H9 (cell line): ENCODE data around the gene PLXND1. TPM values are rescaled to one million over a fixed set of nuclear protein-coding genes. Genes with fewer than 3 reads are reported as not detected.

Experiments
- DNase-seq: peaks from one replicate; pipeline ENCODE4 v3.0.0-alpha.2; 2017
- H2AFZ ChIP-seq: one replicate; pipeline ENCODE4 v1.6.1; 2013; ENCODE audit warnings: mild to moderate bottlenecking, low read length, control low read depth, moderate library complexity
- H2AK5ac ChIP-seq: 2 replicates; pipeline ENCODE4 v1.6.1; 2013; ENCODE audit warnings: low read length, control low read depth, mixed read lengths; ENCODE audit not compliant: insufficient read length
- H2BK120ac ChIP-seq: one replicate; pipeline ENCODE4 v1.6.1; 2013; ENCODE audit warnings: low read depth, mild to moderate bottlenecking, low read length, control low read depth, inconsistent platforms; ENCODE audit not compliant: poor library complexity, severe bottlenecking
- H2BK12ac ChIP-seq: 2 replicates; pipeline ENCODE4 v1.6.1; 2013; ENCODE audit warnings: low read length, control low read depth, mixed read lengths, low read depth; ENCODE audit not compliant: insufficient read length
- H2BK15ac ChIP-seq: 2 replicates; pipeline ENCODE4 v1.6.1; 2013; ENCODE audit warnings: low read depth, low read length, control low read depth
- H2BK20ac ChIP-seq: one replicate; pipeline ENCODE4 v1.6.1; 2013; ENCODE audit warnings: low read depth, mild to moderate bottlenecking, low read length, control low read depth, inconsistent platforms; ENCODE audit not compliant: poor library complexity, severe bottlenecking
- H2BK5ac ChIP-seq: 2 replicates; pipeline ENCODE4 v1.6.1; 2013; ENCODE audit warnings: low read length, control low read depth, mixed read lengths; ENCODE audit not compliant: insufficient read length
- H3K14ac ChIP-seq: 2 replicates; pipeline ENCODE4 v1.6.1; 2013; ENCODE audit warnings: low read length, control low read depth; ENCODE audit not compliant: insufficient read depth
- H3K18ac ChIP-seq: 2 replicates; pipeline ENCODE4 v1.6.1; 2013; ENCODE audit warnings: low read depth, mild to moderate bottlenecking, mixed read lengths, low read length, control low read depth; ENCODE audit not compliant: insufficient read length
- H3K23ac ChIP-seq: 2 replicates; pipeline ENCODE4 v1.6.1; 2013; ENCODE audit warnings: low read length, control low read depth, mixed read lengths, low read depth; ENCODE audit not compliant: insufficient read length
- H3K23me2 ChIP-seq: 2 replicates; pipeline ENCODE4 v1.6.1; 2013; ENCODE audit warnings: low read depth, mild to moderate bottlenecking, mixed read lengths, low read length, control low read depth; ENCODE audit not compliant: insufficient read length, poor library complexity, severe bottlenecking
- H3K27ac ChIP-seq: 2 replicates; pipeline ENCODE4 v1.5.1; 2013; ENCODE audit warnings: low read length, control low read depth, mixed read lengths, low read depth; ENCODE audit not compliant: insufficient read length
- H3K27me3 ChIP-seq: 2 replicates; pipeline ENCODE4 v1.6.1; 2013; ENCODE audit warnings: low read length, control low read depth, inconsistent platforms; ENCODE audit not compliant: insufficient read depth
- H3K4ac ChIP-seq: 2 replicates; pipeline ENCODE4 v1.6.1; 2013; ENCODE audit warnings: low read depth, mild to moderate bottlenecking, control low read depth, inconsistent platforms, low read length, moderate library complexity
- H3K4me1 ChIP-seq: 2 replicates; pipeline ENCODE4 v1.6.1; 2013; ENCODE audit warnings: low read length, control low read depth, inconsistent platforms; ENCODE audit not compliant: insufficient read depth
- H3K4me2 ChIP-seq: 2 replicates; pipeline ENCODE4 v1.6.1; 2013; ENCODE audit warnings: low read length, control low read depth, mixed read lengths; ENCODE audit not compliant: insufficient read length, insufficient read depth
- H3K56ac ChIP-seq: 2 replicates; pipeline ENCODE4 v1.6.1; 2013; ENCODE audit warnings: low read depth, mild to moderate bottlenecking, mixed read lengths, low read length, control low read depth; ENCODE audit not compliant: insufficient read length
- H3K79me1 ChIP-seq: 2 replicates; pipeline ENCODE4 v1.6.1; 2013; ENCODE audit warnings: low read depth, mild to moderate bottlenecking, moderate library complexity, low read length, control low read depth, inconsistent platforms; ENCODE audit not compliant: insufficient read depth, poor library complexity, severe bottlenecking
- H3K79me2 ChIP-seq: 2 replicates; pipeline ENCODE4 v1.6.1; 2013; ENCODE audit warnings: low read length, control low read depth, inconsistent platforms; ENCODE audit not compliant: insufficient read depth
- H3K9ac ChIP-seq: 2 replicates; pipeline ENCODE4 v1.6.1; 2013; ENCODE audit warnings: low read length, control low read depth, mixed read lengths; ENCODE audit not compliant: insufficient read length; ENCODE audit errors: extremely low read depth
- H3K9me3 ChIP-seq: one replicate; pipeline ENCODE4 v1.6.1; 2013; ENCODE audit warnings: low read depth, low read length, inconsistent platforms; ENCODE audit not compliant: control insufficient read depth
- H3T11ph ChIP-seq: one replicate; pipeline ENCODE4 v1.6.1; 2013; ENCODE audit warnings: mild to moderate bottlenecking, low read length, control low read depth, inconsistent platforms
- H4K20me1 ChIP-seq: one replicate; pipeline ENCODE4 v1.6.1; 2013; ENCODE audit not compliant: control insufficient read depth, insufficient read length, insufficient read depth
- H4K5ac ChIP-seq: 2 replicates; pipeline ENCODE4 v1.6.1; 2013; ENCODE audit warnings: low read depth, mild to moderate bottlenecking, mixed read lengths, low read length, control low read depth; ENCODE audit not compliant: insufficient read length
- H4K8ac ChIP-seq: replicated peaks from 2 replicates; pipeline ENCODE4 v1.6.1; 2013; ENCODE audit warnings: low read length, control low read depth, mixed read lengths, low read depth; ENCODE audit not compliant: insufficient read length
- H4K91ac ChIP-seq: 2 replicates; pipeline ENCODE4 v1.6.1; 2013; ENCODE audit warnings: low read depth, mild to moderate bottlenecking, moderate library complexity, mixed read lengths, low read length, control low read depth; ENCODE audit not compliant: insufficient read length
- H3K27ac Mint-ChIP-seq, 3 experiments: 2 replicates in 2 of 3; 3 replicates in 1 of 3; pipeline ENCODE4 v1.8.0; 2020 to 2021; ENCODE audit warnings: mixed read lengths in 3 of 3, mild to moderate bottlenecking in 1 of 3, moderate library complexity in 1 of 3
- H3K27me3 Mint-ChIP-seq: 2 replicates; pipeline ENCODE4 v1.8.0; 2021; ENCODE audit warnings: low read depth, mild to moderate bottlenecking, moderate library complexity, mixed read lengths
- H3K36me3 Mint-ChIP-seq, 3 experiments: 2 replicates in 2 of 3; 3 replicates in 1 of 3; pipeline ENCODE4 v1.8.0; 2020 to 2021; ENCODE audit warnings: low read depth in 3 of 3, mixed read lengths in 3 of 3; ENCODE audit not compliant: insufficient read depth in 1 of 3
- H3K4me1 Mint-ChIP-seq, 2 experiments: 2 replicates each; pipeline ENCODE4 v1.8.0; 2020; ENCODE audit warnings: mixed read lengths in 2 of 2
- H3K4me3 Mint-ChIP-seq, 2 experiments: 2 replicates in 1 of 2; 3 replicates in 1 of 2; pipeline ENCODE4 v1.8.0; 2020 to 2021; ENCODE audit warnings: mild to moderate bottlenecking in 2 of 2, mixed read lengths in 2 of 2, moderate library complexity in 1 of 2
- H3K9me3 Mint-ChIP-seq, 2 experiments: 2 replicates in 1 of 2; 3 replicates in 1 of 2; pipeline ENCODE4 v1.8.0; 2020; ENCODE audit warnings: mild to moderate bottlenecking in 2 of 2, mixed read lengths in 2 of 2, moderate library complexity in 1 of 2
- WGBS: extraction: QIAGEN DNeasy Blood & Tissue Kit; methylation state at CpG from one replicate; pipeline ENCODE4 v1.1.7; 2013; ENCODE audit warnings: missing lambda C conversion rate, low lambda C conversion rate, mixed read lengths; ENCODE audit not compliant: insufficient read length; ENCODE audit errors: extremely low coverage; 5-methylcytosine and 5-hydroxymethylcytosine counted together
- total RNA-seq: library from RNA; stranded (reverse); gene quantifications from 2 replicates; pipeline ENCODE4 v1.2.1, GENCODE V29; 2021
- TF ChIP-seq, protein P1 (sequence below): fragments of 200-600 bp; sonication (generic); conservative IDR thresholded peaks from 3 replicates; pipeline ENCODE4 v1.8.0; 2021; ENCODE audit warnings: antibody characterized with exemption, mild to moderate bottlenecking

Gene PLXND1
- total RNA-seq, 1 experiment from 2014 or later: 50.9 TPM

GRCh38 chr3:129561619-129562248, 44.7 kb downstream of the PLXND1 start:
- Histone ChIP-seq H3K4me2 (no peak overlapping the region), H2BK12ac (no peak overlapping the region)
- H3K27ac Mint-ChIP-seq: peak overlapping the region in 1 of 3 experiments; percentile 44; a peak in 1 of 7 replicates

More at GRCh38 chr3:129561619-129562248, 44.7 kb downstream of the PLXND1 start:
- H4K5ac ChIP-seq: no peak overlapping the region
- no peak overlapping the region for H3K56ac ChIP-seq
- H2AK5ac ChIP-seq: no peak overlapping the region
- no peaks in the 10 kb centered on the region for H3K23me2 ChIP-seq
- H3K14ac ChIP-seq: no peak overlapping the region
- H3K9ac ChIP-seq: no peak overlapping the region
- Mint-ChIP-seq H3K9me3 (no peaks in the 10 kb centered on the region), H3K27me3 (no peaks in the 10 kb centered on the region), H3K4me1 (peaks cover 18 to 28% of the 10 kb centered on the region in 2 experiments), H3K36me3 (peaks cover 0 to 23% (median 3%) of the 10 kb centered on the region in 3 experiments; a peak in 3 of 7 replicates), H3K4me3 (no peak overlapping the region)
- no peak overlapping the region for H2BK15ac ChIP-seq
- TF ChIP-seq, protein P1, sequence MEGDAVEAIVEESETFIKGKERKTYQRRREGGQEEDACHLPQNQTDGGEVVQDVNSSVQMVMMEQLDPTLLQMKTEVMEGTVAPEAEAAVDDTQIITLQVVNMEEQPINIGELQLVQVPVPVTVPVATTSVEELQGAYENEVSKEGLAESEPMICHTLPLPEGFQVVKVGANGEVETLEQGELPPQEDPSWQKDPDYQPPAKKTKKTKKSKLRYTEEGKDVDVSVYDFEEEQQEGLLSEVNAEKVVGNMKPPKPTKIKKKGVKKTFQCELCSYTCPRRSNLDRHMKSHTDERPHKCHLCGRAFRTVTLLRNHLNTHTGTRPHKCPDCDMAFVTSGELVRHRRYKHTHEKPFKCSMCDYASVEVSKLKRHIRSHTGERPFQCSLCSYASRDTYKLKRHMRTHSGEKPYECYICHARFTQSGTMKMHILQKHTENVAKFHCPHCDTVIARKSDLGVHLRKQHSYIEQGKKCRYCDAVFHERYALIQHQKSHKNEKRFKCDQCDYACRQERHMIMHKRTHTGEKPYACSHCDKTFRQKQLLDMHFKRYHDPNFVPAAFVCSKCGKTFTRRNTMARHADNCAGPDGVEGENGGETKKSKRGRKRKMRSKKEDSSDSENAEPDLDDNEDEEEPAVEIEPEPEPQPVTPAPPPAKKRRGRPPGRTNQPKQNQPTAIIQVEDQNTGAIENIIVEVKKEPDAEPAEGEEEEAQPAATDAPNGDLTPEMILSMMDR: no peak
- H3T11ph ChIP-seq: no peak overlapping the region
- H2BK20ac ChIP-seq: no peak overlapping the region
- no peaks in the 10 kb centered on the region for H3K27me3 ChIP-seq
- H3K4ac ChIP-seq: no peak overlapping the region
- no peak overlapping the region for H2BK5ac ChIP-seq
- H4K20me1 ChIP-seq: no peaks in the 10 kb centered on the region
- H4K8ac ChIP-seq: no peak overlapping the region
- DNase-seq: no peak
- H3K79me2 ChIP-seq: no peaks in the 10 kb centered on the region
- H2AFZ ChIP-seq: no peak overlapping the region
- H3K9me3 ChIP-seq: no peaks in the 10 kb centered on the region
- H3K4me1 ChIP-seq: no peaks in the 10 kb centered on the region; the same call in 1 of the 2 replicates
- no peak overlapping the region for H3K18ac ChIP-seq
- no peaks in the 10 kb centered on the region for H3K79me1 ChIP-seq
- WGBS: no CpG with 5 or more reads among the region's 18 CpGs
- H3K23ac ChIP-seq: no peak overlapping the region
- H2BK120ac ChIP-seq: no peak overlapping the region
- no peak overlapping the region for H4K91ac ChIP-seq
- H3K27ac ChIP-seq: no peak overlapping the region
